Measurements from ENCODE around the gene CYSLTR1. TPM values are rescaled to one million over a fixed set of nuclear protein-coding genes. Genes with fewer than 3 reads are reported as not detected.
"Not testable (repeated sequence)": the region's sequence is repeated elsewhere in the genome, so short reads cannot be mapped to it uniquely, and the experiment has no call there.

CYSLTR1 gene
- total RNA-seq, 1 experiment from 2014 or later, result not detected

- DNase-seq (ENCODE audit: extremely low read depth, low read depth), result no peak
These were observed 90.3 kb downstream of the CYSLTR1 start for GRCh38 chrX:78237127-78237526.

GRCh38 chrX:78226047-78226446, 101.4 kb downstream of the CYSLTR1 start:
- DNase-seq (ENCODE audit: extremely low read depth, low read depth), result not testable (repeated sequence)

Other genes with a start within 250 kb of the CYSLTR1 start
- 874 and 904 TPM in 2 replicates for gene PGK1, start 223.4 kb downstream of the CYSLTR1 start, total RNA-seq (2014; rRNA removed; shearing (Covaris generic))
- 38.5 and 40.2 TPM in 2 replicates for gene TAF9B, start 188.0 kb downstream of the CYSLTR1 start, total RNA-seq (2014; rRNA removed; shearing (Covaris generic))